Fibroblast of the aortic adventitia (primary cell): Measurements from ENCODE around the gene FGFBP3. TPM values are rescaled to one million over a fixed set of nuclear protein-coding genes. Genes with fewer than 3 reads are reported as not detected.

ENCODE experiments used
- DNase-seq: peaks from one replicate; pipeline ENCODE4 v3.0.0-alpha.2; 2010; ENCODE audit warnings: low read depth
- H3K4me3 ChIP-seq: 2 replicates; pipeline ENCODE4 v1.5.1; 2011; ENCODE audit warnings: low read depth, mild to moderate bottlenecking, control low read depth, low read length, moderate library complexity
- CTCF ChIP-seq: IDR thresholded peaks from 2 replicates; pipeline ENCODE4 v1.5.1; 2011; ENCODE audit warnings: mild to moderate bottlenecking, low read length, control low read depth, inconsistent platforms; ENCODE audit not compliant: insufficient read depth
- total RNA-seq: library from RNA; depleted of rRNA; stranded (reverse); fragments of >200 nt; gene quantifications from 2 replicates; pipeline ENCODE4 v1.2.3, GENCODE V29; 2012; ENCODE audit warnings: low replicate concordance

Gene FGFBP3
- total RNA-seq, 1 donor = 1.2 TPM

DNA sequence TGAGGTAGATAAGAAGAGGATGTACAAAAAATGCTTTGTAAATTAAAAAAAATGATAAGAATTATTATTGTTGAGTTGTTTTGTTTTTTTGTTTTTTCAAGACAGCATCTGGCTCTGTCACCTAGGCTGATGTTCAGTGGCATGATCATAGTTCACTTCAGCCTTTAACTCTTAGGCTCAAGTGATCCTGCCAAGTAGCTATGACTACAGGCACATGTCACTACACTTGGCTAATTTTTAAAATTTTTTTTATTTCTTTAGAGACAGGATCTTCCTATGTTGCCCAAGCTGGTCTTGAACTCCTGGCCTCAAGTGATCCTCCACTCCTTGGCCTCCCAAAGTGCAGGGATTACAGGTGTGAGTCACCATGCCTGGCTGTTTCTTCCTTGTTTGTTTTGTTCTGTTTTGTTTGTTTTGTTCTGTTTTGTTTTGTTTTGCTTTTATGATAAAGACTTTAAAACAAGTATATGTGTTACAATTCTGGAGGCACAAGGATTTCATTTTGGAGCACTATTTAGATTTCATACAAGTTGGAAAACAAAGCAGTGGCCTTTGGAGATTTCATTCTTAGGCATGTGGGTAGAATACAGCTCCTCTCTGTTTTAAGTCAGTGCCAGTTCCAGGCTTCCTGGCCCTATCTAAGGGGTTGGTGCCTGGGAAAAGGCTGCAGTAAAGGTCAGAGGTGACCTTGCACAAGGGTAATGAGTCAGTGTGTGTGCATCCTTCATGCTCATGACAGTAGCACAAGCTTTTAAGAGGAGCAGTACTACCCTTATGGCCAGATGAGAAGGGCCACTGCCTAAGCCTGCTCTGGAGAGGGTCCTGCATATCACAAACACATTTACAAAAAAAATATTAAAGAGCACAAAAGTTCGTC, 17.9 kb downstream of the FGFBP3 start:
- DNase-seq = peak; percentile 51
- no peak overlapping the region for H3K4me3 ChIP-seq
- no peak for TF ChIP-seq CTCF

DNA sequence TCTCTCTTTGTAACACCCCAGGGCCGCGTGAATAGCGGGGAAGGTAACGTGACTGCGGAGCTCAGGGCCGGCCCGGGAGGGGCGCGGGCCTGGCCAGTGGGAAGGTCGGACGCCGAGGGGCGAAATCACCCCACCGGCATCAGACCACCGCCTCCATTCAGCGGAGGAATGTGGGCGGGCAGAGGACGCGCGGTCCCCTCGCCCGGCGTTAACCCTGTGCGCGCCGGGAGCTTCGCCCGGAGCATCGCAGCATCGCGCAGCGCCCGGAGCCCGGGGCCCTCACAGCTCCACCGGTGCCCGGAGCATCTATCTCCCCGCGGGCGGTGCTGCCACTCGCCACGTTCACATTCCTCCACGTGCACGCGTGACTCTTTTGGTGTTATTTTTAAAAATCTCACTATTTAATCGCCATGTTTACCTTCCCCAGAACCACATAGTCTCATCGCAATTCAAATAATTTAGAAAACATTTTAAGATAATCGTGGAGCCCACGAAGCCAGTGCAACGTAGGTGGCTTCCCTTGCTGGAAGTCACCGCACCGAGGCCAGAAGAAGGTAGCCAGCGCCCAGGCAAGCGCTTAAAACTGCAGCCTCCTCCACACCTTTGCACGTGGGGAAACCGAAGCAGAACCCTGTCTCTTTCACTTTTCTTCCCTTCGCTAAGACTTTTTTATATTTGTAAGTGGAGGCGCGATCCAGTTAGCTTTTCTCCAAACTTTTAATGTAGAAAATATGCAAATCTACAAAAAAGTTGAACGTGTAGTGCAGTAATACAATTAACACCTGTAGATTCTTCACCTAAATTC, 21.8 kb downstream of the FGFBP3 start:
- TF ChIP-seq CTCF = no peak
- peak; percentile 36 for DNase-seq
- peak overlapping the region; percentile 70 for H3K4me3 ChIP-seq

DNA sequence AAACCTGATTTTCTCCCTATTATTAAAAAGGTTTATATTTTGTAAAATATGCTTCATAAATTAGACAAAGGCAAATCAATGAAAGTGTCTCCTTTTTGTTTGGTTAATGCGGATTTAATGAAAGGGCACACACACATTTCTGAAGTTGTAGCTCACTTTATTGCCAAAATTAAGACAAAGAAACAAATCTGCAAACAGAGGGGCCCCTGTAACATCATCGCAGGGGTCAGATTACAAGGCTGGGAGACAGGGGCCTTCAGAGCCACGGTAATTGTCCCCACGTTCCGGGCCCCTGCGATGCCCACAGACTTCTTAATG, 22.4 kb downstream of the FGFBP3 start:
- TF ChIP-seq CTCF = no peak
- no peak for DNase-seq
- peak overlapping the region; percentile 70 for H3K4me3 ChIP-seq

DNA sequence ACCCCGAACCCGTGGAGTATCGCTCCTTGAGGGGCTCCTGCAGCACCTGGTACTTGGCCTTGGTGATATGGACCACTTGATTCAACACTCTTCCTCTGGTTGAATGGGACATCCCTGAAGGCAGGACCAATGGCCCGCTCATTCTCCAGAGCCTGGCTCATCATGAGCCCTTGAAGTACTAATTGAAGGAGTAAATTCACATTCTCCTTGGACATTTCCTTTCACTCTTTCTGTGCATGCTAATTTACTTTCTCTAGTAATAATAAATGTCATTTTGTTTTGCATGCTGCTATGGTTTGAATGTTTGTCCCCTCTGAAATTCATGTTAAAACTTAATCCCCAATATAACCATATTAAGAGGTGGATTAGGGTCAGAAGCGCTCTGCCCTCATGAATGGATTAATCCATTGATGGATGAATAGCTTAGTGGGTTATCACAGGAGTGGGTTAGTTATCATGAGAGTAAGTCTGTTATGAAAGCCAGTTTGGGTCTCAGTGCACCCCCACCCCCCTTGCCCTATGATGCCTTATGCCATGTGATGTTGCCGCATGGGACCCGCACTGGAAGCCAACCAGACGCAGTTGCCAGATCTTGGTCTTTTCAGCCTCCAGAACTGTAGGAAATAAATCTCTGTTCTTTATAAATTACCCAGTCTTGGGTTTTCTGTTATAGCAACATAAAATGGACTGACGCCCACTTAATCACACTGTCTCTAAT, 23.8 kb downstream of the FGFBP3 start:
- no peak for TF ChIP-seq CTCF
- no peak for DNase-seq
- no peak overlapping the region for H3K4me3 ChIP-seq

DNA sequence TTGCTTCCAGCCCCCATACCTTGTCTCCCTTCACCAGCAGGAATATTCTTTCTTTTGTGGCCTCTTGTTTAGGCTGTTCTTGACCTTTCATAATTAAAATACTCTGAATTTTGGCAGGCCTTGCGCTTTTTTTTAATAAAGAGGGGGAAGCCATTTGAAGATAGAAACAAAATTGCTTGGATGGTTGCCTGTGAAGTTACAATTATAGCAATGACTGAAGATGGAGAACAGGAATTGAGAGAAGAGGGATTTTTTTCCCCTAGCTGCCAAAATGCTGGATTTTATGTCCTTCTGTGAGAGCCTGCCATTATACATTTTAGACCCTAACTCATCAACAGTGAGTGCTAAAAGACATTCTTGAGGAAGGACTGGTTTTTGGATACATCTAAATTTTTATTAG, 24.8 kb downstream of the FGFBP3 start:
- no peak for DNase-seq
- TF ChIP-seq CTCF = no peak
- no peak overlapping the region for H3K4me3 ChIP-seq

- TF ChIP-seq CTCF = no peak
- peak; percentile 68 for DNase-seq
- peak overlapping the region; percentile 3 for H3K4me3 ChIP-seq
Measured at GRCh38 chr10:91883549-91884444, 25.5 kb downstream of the FGFBP3 start.
